GM21360 (cell line): ENCODE results near the gene SEMA6D.

Source experiments
- ATAC-seq: cut with Tn5 transposase; IDR thresholded peaks from one replicate; pipeline ENCODE4 v1.9.1; 2021; ENCODE audit warnings: mild to moderate bottlenecking, moderate library complexity; ENCODE audit not compliant: unreplicated experiment

SEMA6D gene

DNA sequence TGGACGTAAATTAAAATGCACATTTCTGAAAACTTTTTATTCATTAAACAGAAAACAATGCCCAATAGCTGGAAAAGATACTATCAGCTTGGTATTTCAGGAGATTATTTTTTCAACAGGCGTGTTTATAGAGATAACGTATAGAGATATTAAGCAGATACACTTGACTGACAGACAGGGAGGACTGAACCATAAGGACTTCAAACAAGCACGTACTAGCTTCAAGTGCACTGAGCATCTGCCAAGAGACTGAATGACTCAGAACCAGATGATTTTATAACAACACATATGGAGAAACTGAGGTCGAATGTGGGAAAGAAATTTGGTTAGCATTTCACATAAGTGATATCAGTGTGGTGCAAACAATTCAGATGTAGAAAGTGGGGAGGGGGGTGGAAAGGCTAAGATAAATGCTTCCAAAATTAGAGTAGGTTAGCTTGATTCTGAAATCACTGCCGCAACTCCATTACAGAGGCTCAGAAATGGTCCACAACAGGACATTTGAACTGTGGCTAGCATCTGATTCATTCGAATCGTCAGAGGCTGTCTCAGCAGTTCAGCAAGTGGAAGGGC, 103.5 kb downstream of the SEMA6D start:
- no peak for ATAC-seq

DNA sequence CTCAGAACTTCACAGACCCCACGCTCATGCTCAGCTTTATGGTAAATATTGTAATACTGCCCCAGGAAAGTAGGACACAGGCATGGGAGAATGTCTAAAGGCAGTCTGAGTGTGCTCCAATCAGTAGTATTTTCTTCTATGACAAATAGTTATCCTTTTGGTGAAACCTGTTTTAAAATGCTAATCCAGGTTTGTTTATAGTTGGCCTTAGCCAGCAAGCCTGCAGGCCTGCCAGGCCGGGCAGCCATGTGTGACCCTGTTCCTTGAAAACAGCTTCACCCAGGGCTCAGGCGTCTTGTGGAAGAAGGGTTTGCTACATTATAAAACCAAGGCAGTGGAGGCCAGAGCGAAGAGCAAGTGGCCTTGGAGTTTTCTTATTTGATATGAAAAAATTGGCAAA, 104.7 kb downstream of the SEMA6D start:
- no peak for ATAC-seq
